UCSD-AML1 (cell line): ENCODE data around the gene GPR137C.

ENCODE experiments used
- DNase-seq: peaks from one replicate; lab custom pipeline; 2025; ENCODE audit not compliant: unreplicated experiment; lab: John Stamatoyannopoulos, UW

Gene GPR137C, protein sequence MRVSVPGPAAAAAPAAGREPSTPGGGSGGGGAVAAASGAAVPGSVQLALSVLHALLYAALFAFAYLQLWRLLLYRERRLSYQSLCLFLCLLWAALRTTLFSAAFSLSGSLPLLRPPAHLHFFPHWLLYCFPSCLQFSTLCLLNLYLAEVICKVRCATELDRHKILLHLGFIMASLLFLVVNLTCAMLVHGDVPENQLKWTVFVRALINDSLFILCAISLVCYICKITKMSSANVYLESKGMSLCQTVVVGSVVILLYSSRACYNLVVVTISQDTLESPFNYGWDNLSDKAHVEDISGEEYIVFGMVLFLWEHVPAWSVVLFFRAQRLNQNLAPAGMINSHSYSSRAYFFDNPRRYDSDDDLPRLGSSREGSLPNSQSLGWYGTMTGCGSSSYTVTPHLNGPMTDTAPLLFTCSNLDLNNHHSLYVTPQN

DNA sequence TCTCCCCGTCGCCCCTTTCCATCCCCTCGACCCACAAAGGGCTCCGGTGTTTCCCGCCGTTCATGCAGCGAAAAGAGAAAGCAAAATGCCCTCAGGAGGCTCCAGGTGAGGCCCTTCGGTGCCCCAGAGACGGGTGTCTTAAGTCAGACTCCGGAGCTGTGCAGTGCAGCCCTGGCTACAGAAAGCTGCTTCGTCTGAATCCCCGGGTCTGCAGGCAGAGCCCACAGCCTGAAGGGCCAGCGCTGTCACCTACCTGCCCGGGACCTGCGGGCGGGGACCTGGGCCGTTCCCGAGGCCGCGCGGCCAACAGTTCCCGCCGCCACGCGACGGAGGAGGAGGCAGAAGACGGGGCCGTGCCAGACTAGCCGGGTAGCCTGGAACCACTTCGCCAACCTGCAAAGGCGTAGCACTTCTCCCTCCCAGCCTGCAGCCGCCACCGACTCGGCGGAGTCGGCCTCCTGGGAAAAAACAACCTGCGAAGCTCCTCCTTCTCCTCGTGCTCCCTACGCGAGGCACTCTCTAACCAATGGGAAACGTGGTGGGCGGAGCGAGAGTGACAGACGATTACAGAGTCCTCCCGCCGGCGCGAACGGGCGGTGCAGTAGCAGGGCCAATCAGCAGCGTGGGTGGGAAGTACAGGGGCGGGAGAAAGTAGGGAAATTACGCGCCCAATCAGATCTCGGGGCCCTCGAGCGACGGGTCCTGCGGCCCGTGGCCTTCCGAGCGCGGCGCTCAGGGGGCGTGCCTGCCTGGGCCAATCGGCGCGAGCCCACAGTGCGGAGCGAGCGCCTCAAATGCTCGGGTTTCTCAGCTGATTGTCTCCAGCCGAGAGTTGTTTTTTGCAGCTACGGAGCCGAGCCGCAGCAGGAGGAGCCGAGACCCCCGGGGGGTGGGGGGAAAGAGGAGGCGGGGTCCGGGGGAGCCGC lies at the start of gene GPR137C, which contains the start of gene TXNDC16:
Gene GPR137C (plus strand): TSS at position 774 of the 926 bp plus-strand sequence. CDS start 312 bp downstream, outside the sequence.
Gene TXNDC16 (minus strand): TSS at position 443 of the 926 bp plus-strand sequence. CDS start 8,948 bp downstream, outside the sequence.
- peak; percentile 99 for DNase-seq

- DNase-seq = no peak
Observed at GRCh38 chr14:52513249-52513648, 39.4 kb upstream of the GPR137C start.

- no peak for DNase-seq
Observed at GRCh38 chr14:52514046-52514811, 38.4 kb upstream of the GPR137C start.

DNA sequence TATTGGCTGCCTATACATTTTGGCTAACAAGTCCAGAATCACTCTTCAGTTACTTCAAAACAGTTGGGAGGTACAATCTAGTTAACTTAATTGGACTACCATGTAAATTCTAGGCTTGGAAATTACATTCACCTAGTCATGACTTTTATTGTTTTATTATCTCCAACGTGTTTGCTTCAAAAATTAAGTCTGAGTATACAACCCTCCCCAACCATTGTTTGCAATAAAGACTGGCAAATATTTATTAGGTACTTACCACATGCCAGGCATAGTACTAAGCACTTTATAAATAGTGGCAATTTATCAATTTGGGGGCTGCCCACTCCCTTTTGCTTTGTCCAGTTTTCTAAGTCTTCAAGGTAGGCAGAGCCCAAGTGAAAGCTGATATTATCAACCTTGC lies 30.6 kb upstream of the GPR137C start:
- no peak for DNase-seq

DNA sequence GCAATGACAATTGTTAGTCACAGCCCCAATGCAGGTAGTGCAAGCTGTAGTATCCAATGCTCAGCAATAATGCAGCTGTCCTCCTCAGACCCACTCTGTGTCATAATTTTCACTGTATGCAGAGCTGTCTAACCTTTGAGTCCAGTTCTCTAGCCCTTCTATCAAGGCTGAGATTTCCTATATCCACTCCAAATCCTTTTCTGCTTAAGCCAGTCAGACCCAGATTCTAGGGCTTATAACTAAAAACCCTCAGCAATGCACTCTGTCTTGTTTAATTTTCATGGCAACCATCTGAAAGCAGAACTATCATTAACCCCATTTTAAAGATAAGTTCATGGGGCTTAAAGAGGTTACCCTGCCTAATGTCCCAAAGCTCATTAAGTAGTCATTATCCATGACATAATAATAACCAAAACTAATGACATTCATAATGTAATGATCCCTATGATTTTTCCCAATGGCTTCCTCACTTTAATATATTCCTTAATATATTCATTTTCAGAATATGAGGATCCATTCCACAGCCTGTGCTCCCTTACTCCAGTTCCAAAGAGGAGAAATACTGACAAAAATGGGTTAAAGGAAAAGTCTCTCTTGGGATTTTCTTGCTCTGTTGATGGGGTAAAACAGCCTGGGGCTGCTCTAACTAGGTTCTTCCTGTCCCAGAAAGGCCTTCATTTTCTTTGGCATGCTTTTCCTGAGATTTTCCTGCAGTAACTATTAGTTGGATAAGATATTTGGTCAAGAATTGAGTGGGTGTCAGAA lies 29.9 kb upstream of the GPR137C start:
- DNase-seq = no peak

DNA sequence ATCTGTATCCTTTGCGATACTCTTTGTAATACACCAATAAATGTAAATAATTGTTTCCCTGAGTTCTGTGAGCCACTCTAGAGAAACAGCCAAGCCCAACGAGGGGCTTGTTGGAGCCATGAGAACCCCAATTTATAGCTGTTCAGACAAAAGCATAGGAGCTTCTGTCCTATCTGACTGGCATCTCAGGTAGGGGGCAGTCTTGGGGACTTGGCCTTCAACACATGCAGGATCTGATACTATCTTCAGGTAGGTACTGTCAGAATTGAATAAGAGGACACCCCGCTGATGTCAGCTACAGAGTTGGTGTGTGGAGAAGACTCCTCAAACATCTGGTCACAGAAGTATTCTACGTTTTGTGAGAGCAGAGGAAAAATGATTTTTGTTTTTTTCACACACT lies 25.6 kb upstream of the GPR137C start:
- DNase-seq = no peak

DNA sequence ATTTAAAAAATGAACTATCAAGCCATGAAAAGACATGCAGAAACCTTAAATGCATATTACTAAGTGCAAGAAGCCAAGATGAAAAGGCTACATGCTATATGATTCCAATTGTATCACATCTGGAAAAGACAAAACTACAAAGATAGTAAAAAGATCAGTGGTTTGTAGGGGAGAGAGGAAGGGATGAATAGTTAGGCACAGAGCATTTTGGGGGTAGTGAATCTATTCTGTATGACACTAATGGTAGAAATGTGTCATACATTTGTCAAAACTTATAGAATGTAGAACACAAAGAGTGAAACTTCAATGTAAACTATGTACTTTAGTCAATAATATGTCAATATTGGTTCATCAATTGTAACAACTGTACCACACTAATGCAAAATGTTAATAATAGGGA lies 21.2 kb upstream of the GPR137C start:
- DNase-seq = no peak

DNA sequence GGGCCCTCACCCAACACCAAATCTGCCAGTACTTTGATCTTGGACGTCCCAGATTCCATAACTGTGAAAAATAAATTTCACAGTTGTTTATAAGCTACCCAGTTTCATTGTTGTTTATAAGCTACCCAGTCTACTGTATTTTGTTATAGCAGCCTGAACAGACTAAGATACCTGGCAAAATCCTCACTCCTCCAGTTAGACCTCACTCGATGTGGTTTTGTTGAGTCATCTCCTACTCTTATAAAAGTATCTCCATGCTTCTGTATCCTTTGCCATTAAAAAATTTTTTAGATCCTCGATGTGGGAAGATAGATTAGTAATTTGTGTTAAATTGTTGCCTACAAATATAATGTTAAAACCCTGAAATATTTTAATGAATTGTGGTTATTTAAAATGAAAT lies 16.4 kb upstream of the GPR137C start:
- no peak for DNase-seq

- no peak for DNase-seq
Observed at GRCh38 chr14:52538623-52539022, 14.0 kb upstream of the GPR137C start.

- no peak for DNase-seq
Observed at GRCh38 chr14:52545584-52546317, 6.9 kb upstream of the GPR137C start.

DNA sequence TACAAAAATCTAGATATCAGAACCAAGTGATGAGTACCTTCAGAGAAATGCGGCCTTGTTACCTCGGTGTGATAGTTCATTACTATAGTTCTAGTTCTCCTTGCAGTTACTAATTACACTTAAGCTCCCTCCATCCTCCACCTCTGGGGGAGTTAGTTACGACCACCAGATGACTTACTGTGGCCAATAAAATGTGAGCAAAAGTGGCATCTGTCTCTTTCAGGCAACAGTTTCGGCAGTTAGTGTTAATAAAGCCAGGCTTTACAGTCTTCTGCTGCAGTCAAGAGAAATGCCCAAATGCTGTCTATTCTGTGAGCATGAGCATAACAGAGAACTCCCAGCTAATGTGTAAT lies 6.3 kb upstream of the GPR137C start:
- no peak for DNase-seq

GRCh38 chr14:52547027-52547426 lies 5.6 kb upstream of the GPR137C start:
- DNase-seq = no peak

GRCh38 chr14:52547526-52547925 lies 5.1 kb upstream of the GPR137C start:
- no peak for DNase-seq

DNA sequence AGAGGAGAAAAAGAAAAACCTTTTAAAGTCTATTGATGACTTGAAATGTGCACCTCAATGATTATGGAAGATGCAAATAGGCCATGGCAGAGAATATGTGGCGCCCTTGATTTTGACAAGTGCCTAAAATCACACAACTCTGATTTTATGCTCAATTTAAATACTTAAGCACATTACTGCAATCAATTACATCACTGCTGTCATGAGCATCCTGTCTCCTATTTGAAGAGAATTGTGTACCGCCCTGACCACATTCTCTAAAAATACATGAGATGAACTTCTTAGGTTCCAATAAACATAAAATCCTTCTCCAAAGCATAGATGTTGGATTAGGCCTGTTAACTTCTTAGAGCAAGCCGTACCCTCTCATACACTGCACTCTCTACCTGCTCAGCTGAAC lies 2.0 kb upstream of the GPR137C start:
- no peak for DNase-seq

DNA sequence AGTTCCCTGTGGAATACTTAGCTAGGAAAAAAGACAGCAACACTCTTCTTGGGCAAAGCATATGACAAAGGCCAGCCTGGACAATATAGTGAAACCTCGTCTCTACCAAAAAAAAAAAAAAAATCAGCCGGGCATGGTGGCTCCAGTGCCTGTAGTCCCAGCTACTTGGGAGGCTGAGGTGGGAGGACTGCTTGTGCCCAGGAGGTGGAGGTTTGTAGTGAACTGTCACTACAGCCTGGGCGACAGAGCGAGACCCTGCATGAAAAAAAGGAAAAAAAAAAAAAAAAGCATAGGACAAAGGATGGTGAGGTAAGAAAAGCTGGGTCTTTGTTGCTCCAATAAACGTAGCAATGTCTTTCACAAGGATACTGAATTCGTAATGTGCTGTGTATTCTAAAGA lies 1.4 kb upstream of the GPR137C start:
- no peak for DNase-seq

DNA sequence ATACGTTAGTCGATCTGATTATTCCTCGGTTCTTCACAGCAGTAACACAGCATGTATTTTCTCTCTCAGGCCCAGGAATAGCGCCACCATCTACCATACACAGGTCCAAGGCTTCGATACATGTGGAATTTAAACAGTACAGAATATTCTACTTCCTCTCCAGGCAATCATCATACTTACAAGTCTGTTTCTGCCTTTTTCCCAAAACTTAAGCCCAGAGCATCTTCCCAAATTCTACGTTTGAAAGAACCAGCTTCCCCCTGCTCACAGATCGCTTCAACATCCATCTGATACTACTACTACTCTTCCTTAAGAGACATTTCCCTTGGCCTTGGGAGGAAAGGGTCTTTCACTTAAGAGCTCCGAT lies 957 bp upstream of the GPR137C start:
- no peak for DNase-seq

DNA sequence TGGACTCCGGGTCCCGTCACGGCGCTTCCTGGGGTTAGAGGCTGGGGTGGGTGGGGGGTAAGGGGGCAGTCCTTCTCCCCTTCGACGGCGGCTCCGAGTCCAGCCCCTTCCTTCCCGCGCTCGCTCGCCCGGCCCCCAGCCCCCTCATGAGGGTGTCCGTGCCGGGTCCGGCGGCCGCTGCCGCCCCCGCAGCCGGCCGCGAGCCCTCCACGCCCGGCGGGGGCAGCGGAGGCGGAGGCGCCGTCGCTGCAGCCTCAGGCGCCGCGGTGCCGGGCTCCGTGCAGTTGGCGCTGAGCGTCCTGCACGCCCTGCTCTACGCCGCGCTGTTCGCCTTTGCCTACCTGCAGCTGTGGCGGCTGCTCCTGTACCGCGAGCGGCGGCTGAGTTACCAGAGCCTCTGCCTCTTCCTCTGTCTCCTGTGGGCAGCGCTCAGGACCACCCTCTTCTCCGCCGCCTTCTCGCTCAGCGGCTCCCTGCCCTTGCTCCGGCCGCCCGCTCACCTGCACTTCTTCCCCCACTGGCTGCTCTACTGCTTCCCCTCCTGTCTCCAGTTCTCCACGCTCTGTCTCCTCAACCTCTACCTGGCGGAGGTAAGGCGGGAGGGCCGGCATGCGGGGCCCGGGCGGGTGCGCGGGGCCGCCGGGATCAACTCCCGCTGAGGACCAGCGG lies 500 bp downstream of the GPR137C start:
- DNase-seq = peak; percentile 31

GRCh38 chr14:52553671-52554575 lies 1.3 kb downstream of the GPR137C start:
- DNase-seq = peak; percentile 61
